H1 (cell line): Measurements from ENCODE around the gene TMEM115. TPM values are rescaled to one million over a fixed set of nuclear protein-coding genes. Genes with fewer than 3 reads are reported as not detected.

Source experiments
- CTCF ChIA-PET: fragments of 300-600 bp; sonication (Branson Sonifier 250); formaldehyde crosslinking; loops from one replicate; lab custom pipeline; 2021; ENCODE audit not compliant: partially characterized antibody; lab: Charles Lee
- POLR2A ChIA-PET: fragments of 300-600 bp; sonication (Branson Sonifier 250); formaldehyde crosslinking; loops from one replicate; lab custom pipeline; 2021; ENCODE audit warnings: inconsistent platforms; ENCODE audit not compliant: partially characterized antibody; lab: Charles Lee
- DNase-seq, 2 experiments: peaks; one replicate each; pipeline versions ENCODE4 v3.0.0 to v3.0.0-alpha.2; 2010 to 2022; ENCODE audit warnings: low spot score in 2 of 2, low read depth in 1 of 2, mixed read lengths in 1 of 2
- FAIRE-seq: peaks from 2 replicates; lab custom pipeline; 2011; peaks lifted over from hg19 to GRCh38; lab: Jason Lieb, UNC
- H2AFZ ChIP-seq: 2 replicates; pipeline ENCODE4 v1.8.1; 2012; ENCODE audit warnings: low read length, inconsistent platforms
- H2AK5ac ChIP-seq: 2 replicates; pipeline ENCODE4 v1.6.1; 2013; ENCODE audit warnings: low read depth, low read length
- H2BK120ac ChIP-seq: replicated peaks from 2 replicates; pipeline ENCODE3; 2013; ENCODE audit warnings: low read depth, low read length, inconsistent platforms
- H2BK12ac ChIP-seq: 2 replicates; pipeline ENCODE4 v1.6.1; 2013; ENCODE audit warnings: low read depth, low read length
- H2BK15ac ChIP-seq: 2 replicates; pipeline ENCODE4 v1.6.1; 2013; ENCODE audit warnings: low read length
- H2BK20ac ChIP-seq: 2 replicates; pipeline ENCODE4 v1.6.1; 2013; ENCODE audit warnings: low read length
- H2BK5ac ChIP-seq: 2 replicates; pipeline ENCODE4 v1.6.1; 2013; ENCODE audit warnings: low read depth, low read length
- H3K14ac ChIP-seq: 2 replicates; pipeline ENCODE4 v1.6.1; 2013; ENCODE audit warnings: inconsistent platforms; ENCODE audit not compliant: insufficient read length
- H3K18ac ChIP-seq: 2 replicates; pipeline ENCODE4 v1.6.1; 2013; ENCODE audit warnings: low read length; ENCODE audit errors: extremely low read depth
- H3K23ac ChIP-seq: 2 replicates; pipeline ENCODE4 v1.6.1; 2013; ENCODE audit warnings: inconsistent platforms; ENCODE audit not compliant: insufficient read length
- H3K23me2 ChIP-seq: 2 replicates; pipeline ENCODE4 v1.6.1; 2013; ENCODE audit warnings: low read depth, low read length
- H3K27ac ChIP-seq: 2 replicates; pipeline ENCODE4 v1.6.1; 2011; ENCODE audit warnings: low read depth, low read length, inconsistent platforms
- H3K27me3 ChIP-seq, 4 experiments: replicated peaks in 1 of 4; 1 replicate in 1 of 4; 2 replicates in 3 of 4; pipeline versions ENCODE4 v1.6.1 to v1.8.1; 2011 to 2013; ENCODE audit warnings: low read length in 3 of 4, mild to moderate bottlenecking in 3 of 4, inconsistent platforms in 2 of 4, mixed read lengths in 2 of 4, moderate library complexity in 1 of 4; ENCODE audit not compliant: control insufficient read depth in 3 of 4, insufficient read depth in 3 of 4; ENCODE audit errors: extremely low read depth in 1 of 4
- H3K36me3 ChIP-seq, 4 experiments: 2 replicates each; pipeline versions ENCODE4 v1.6.1 to v1.8.1; 2011 to 2013; ENCODE audit warnings: mild to moderate bottlenecking in 4 of 4, low read length in 3 of 4, moderate library complexity in 2 of 4, control low read depth in 1 of 4, inconsistent platforms in 1 of 4; ENCODE audit not compliant: insufficient read depth in 4 of 4, control insufficient read depth in 2 of 4
- H3K4ac ChIP-seq: replicated peaks from 2 replicates; pipeline ENCODE3; 2013; ENCODE audit warnings: low read length, low read depth, mixed read lengths, inconsistent platforms; ENCODE audit not compliant: insufficient read length
- H3K4me1 ChIP-seq, 4 experiments: replicated peaks in 1 of 4; 1 replicate in 1 of 4; 2 replicates in 3 of 4; pipeline versions ENCODE4 v1.6.1 to v1.8.1; 2011 to 2013; ENCODE audit warnings: low read length in 3 of 4, inconsistent platforms in 2 of 4, mixed read lengths in 1 of 4; ENCODE audit not compliant: insufficient read depth in 4 of 4, control insufficient read depth in 3 of 4
- H3K4me2 ChIP-seq, 2 experiments: 2 replicates each; pipeline versions ENCODE4 v1.6.1 to v1.8.1; 2011 to 2013; ENCODE audit warnings: low read depth in 2 of 2, low read length in 2 of 2, control low read depth in 1 of 2, inconsistent platforms in 1 of 2, mild to moderate bottlenecking in 1 of 2; ENCODE audit not compliant: insufficient read depth in 1 of 2
- H3K4me3 ChIP-seq, 4 experiments: fragments of 200-600, 300-600 bp in 1 of 4; sonication (generic), shearing (Covaris generic), sonication (Bioruptor Twin) in 1 of 4; 2 replicates each; pipeline versions ENCODE4 v1.5.1 to v1.8.1; 2011 to 2016; ENCODE audit warnings: low read length in 4 of 4, low read depth in 3 of 4, control low read depth in 2 of 4, inconsistent platforms in 2 of 4, mild to moderate bottlenecking in 2 of 4, mixed read lengths in 1 of 4, moderate library complexity in 1 of 4; ENCODE audit not compliant: insufficient read depth in 2 of 4; ENCODE audit errors: extremely low read depth in 1 of 4
- H3K56ac ChIP-seq: replicated peaks from 2 replicates; pipeline ENCODE3; 2013; ENCODE audit warnings: low read depth, mild to moderate bottlenecking, mixed read lengths, low read length, inconsistent platforms; ENCODE audit not compliant: insufficient read length
- H3K79me1 ChIP-seq: 2 replicates; pipeline ENCODE4 v1.6.1; 2013; ENCODE audit warnings: low read depth, low read length, control low read depth
- H3K79me2 ChIP-seq, 2 experiments: 2 replicates each; pipeline versions ENCODE4 v1.6.1 to v1.8.1; 2012 to 2013; ENCODE audit warnings: low read length in 2 of 2, mild to moderate bottlenecking in 2 of 2, inconsistent platforms in 1 of 2; ENCODE audit not compliant: insufficient read depth in 2 of 2, control insufficient read depth in 1 of 2
- H3K9ac ChIP-seq, 4 experiments: replicated peaks in 1 of 4; 1 replicate in 1 of 4; 2 replicates in 3 of 4; pipeline versions ENCODE4 v1.6.1 to v1.8.1; 2011 to 2013; ENCODE audit warnings: low read depth in 3 of 4, low read length in 3 of 4, control low read depth in 2 of 4, mild to moderate bottlenecking in 2 of 4, moderate library complexity in 2 of 4, inconsistent platforms in 1 of 4; ENCODE audit errors: extremely low read depth in 1 of 4
- H3K9me3 ChIP-seq, 2 experiments: 2 replicates each; pipeline versions ENCODE4 v1.6.1 to v1.8.1; 2012 to 2013; ENCODE audit warnings: mild to moderate bottlenecking in 2 of 2, moderate library complexity in 2 of 2, control low read depth in 1 of 2, inconsistent platforms in 1 of 2, low read depth in 1 of 2, low read length in 1 of 2, mixed read lengths in 1 of 2; ENCODE audit not compliant: insufficient read depth in 2 of 2
- H4K20me1 ChIP-seq, 2 experiments: replicated peaks in 1 of 2; 2 replicates each; pipeline versions ENCODE3 to v1.8.1; 2011 to 2013; ENCODE audit warnings: inconsistent platforms in 2 of 2, low read length in 2 of 2, mild to moderate bottlenecking in 1 of 2; ENCODE audit not compliant: insufficient read depth in 2 of 2, control insufficient read depth in 1 of 2
- H4K5ac ChIP-seq: 2 replicates; pipeline ENCODE4 v1.6.1; 2013; ENCODE audit warnings: low read length, low read depth, mixed read lengths, inconsistent platforms; ENCODE audit not compliant: insufficient read length
- H4K8ac ChIP-seq: 2 replicates; pipeline ENCODE4 v1.8.0; 2013; ENCODE audit warnings: mild to moderate bottlenecking, moderate library complexity, low read length, inconsistent platforms; ENCODE audit not compliant: insufficient read depth; ENCODE audit errors: extremely low read depth
- H4K91ac ChIP-seq: replicated peaks from 2 replicates; pipeline ENCODE3; 2013; ENCODE audit warnings: low read length, mixed read lengths, inconsistent platforms; ENCODE audit not compliant: insufficient read length
- EGR1 ChIP-seq: IDR thresholded peaks from 2 replicates; pipeline ENCODE4 v1.6.1; 2011; ENCODE audit warnings: low read depth, low read length, borderline replicate concordance
- EZH2 ChIP-seq: fragments of 200-600 bp; sonication (generic); IDR thresholded peaks from 2 replicates; pipeline ENCODE4 v1.7.1; 2012; ENCODE audit warnings: low read depth, mild to moderate bottlenecking, moderate library complexity, low read length, inconsistent platforms; ENCODE audit not compliant: severe bottlenecking
- POLR2AphosphoS5 ChIP-seq: IDR thresholded peaks from 2 replicates; pipeline ENCODE4 v1.6.1; 2011; ENCODE audit warnings: low read depth, low read length
- WGBS, 2 experiments: shearing (Covaris generic) in 1 of 2; methylation state at CpG; one replicate each; pipeline versions ENCODE4 v1.1.6 to v1.1.7; 2013 to 2015; ENCODE audit warnings: low lambda C conversion rate in 2 of 2, mixed read lengths in 2 of 2, inconsistent platforms in 1 of 2, low coverage in 1 of 2, missing lambda C conversion rate in 1 of 2; ENCODE audit not compliant: insufficient replicate concordance in 2 of 2, insufficient coverage in 1 of 2, insufficient read length in 1 of 2; ENCODE audit errors: extremely low coverage in 1 of 2, missing lambda C conversion rate in 1 of 2; 5-methylcytosine and 5-hydroxymethylcytosine counted together
- polyA plus RNA-seq, 7 experiments: library from polyadenylated mRNA; depleted of rRNA in 3 of 7; stranded (reverse) in 5 of 7; unstranded in 2 of 7; fragments of >200 nt in 5 of 7; fragments of 200-250 nt in 2 of 7; gene quantifications; 1 replicate in 5 of 7; 2 replicates in 1 of 7; 4 replicates in 1 of 7; pipeline versions ENCODE4 v1.2.1 to v1.2.3, GENCODE V29; 2011 to 2013; ENCODE audit warnings: missing spikeins in 2 of 7, mixed read lengths in 2 of 7
- total RNA-seq: library from RNA; stranded (reverse); fragmentation: NEBNext Ultra II Directional; extraction: Animal tissue kit (Norgen Biotek cat#: 25700); gene quantifications from 2 replicates; pipeline ENCODE4 v1.2.1, GENCODE V29; 2021

TMEM115 gene
- total and polyA plus RNA-seq, 2 of the 8 experiments (the other 6 are each of a cell fraction or from before 2014, with no cell fraction given): 25.4 to 32.4 TPM

- H4K20me1 ChIP-seq: peaks cover 0 to 2% of the 10 kb centered on the region in 2 experiments
- no peak overlapping the region for H3K14ac ChIP-seq
- H2BK5ac ChIP-seq: peak overlapping the region; percentile 87; the same call in 1 of the 2 replicates
- H4K5ac ChIP-seq: no peak overlapping the region
- POLR2A ChIA-PET: interaction anchor here (0.7 to 1.2 kb wide), 4 partner anchors 23 to 196 kb away, joined by 3 to 4 read pairs (median 3); partner anchors contain the start of gene HEMK1
- no peaks in the 10 kb centered on the region; a peak in 2 of 7 replicates for H3K27me3 ChIP-seq
- TF ChIP-seq EGR1: peak; percentile 56; the same call in 1 of the 2 replicates
- TF ChIP-seq EZH2: no peak
- TF ChIP-seq POLR2AphosphoS5: no peak
- no peaks in the 10 kb centered on the region for H3K79me2 ChIP-seq
- H3K18ac ChIP-seq: no peak overlapping the region; the same call in 1 of the 2 replicates
- no peak overlapping the region for H2AK5ac ChIP-seq
- peak; percentile 45 for FAIRE-seq
- peak overlapping the region; percentile 28 for H2BK120ac ChIP-seq
- 0 out of 2 replicates have a peak, but pooled peaks cover 2% of the 10 kb centered on the region for H3K23me2 ChIP-seq
- H2BK15ac ChIP-seq: peak overlapping the region; percentile 61; the same call in 1 of the 2 replicates
- 0 out of 2 replicates have a peak overlapping the region, but pooled peaks have one; percentile 61 for H2BK20ac ChIP-seq
- H3K9ac ChIP-seq: no peak overlapping the region
- peak overlapping the region; percentile 72 for H4K91ac ChIP-seq
- H3K79me1 ChIP-seq: 0 out of 2 replicates have a peak, but pooled peaks cover under 1% of the 10 kb centered on the region
- H3K4me2 ChIP-seq: no peak overlapping the region; a peak in 2 of 4 replicates
- H3K4me3 ChIP-seq: 0 out of 8 replicates have a peak overlapping the region, but pooled peaks of 1 of the 4 experiments have one; percentile 6
- no peak overlapping the region for H2AFZ ChIP-seq
- WGBS, 2 experiments: 55% methylated on average over 8 of the region's 12 CpGs; no CpG with 5 or more reads in 1 of the 2 experiments
- no peaks in the 10 kb centered on the region for H3K36me3 ChIP-seq
- CTCF ChIA-PET: interaction anchor here (1.1 to 1.2 kb wide), 2 partner anchors 177 to 191 kb away, joined by 3 to 4 read pairs; no protein-coding TSS in a partner anchor
- no peak overlapping the region for H3K23ac ChIP-seq
- H3K9me3 ChIP-seq: no peaks in the 10 kb centered on the region
- H2BK12ac ChIP-seq: peak overlapping the region; percentile 98
- peak overlapping the region; percentile 25 for H3K56ac ChIP-seq
- H3K4me1 ChIP-seq: peaks cover 0 to 32% (median 22%) of the 10 kb centered on the region in 4 experiments; a peak in 6 of 7 replicates
- no peak overlapping the region for H3K27ac ChIP-seq
- no peak for DNase-seq
- H3K4ac ChIP-seq: no peak overlapping the region
- no peak overlapping the region for H4K8ac ChIP-seq
These were observed 14.1 kb upstream of the TMEM115 start for GRCh38 chr3:50373146-50374051.
